BE2C (cell line): Measurements from ENCODE around the gene TEX14.

Experiments used
- DNase-seq: peaks from one replicate; pipeline ENCODE4 v3.0.0-alpha.2; 2020
- H3K27me3 ChIP-seq: fragments of 250-450 bp; sonication (Bioruptor Pico); 2 replicates; pipeline ENCODE4 v1.5.1; 2020; ENCODE audit warnings: mild to moderate bottlenecking
- H3K36me3 ChIP-seq: fragments of 250-450 bp; sonication (Bioruptor Pico); 2 replicates; pipeline ENCODE4 v1.5.1; 2020; ENCODE audit warnings: mild to moderate bottlenecking
- H3K4me1 ChIP-seq: fragments of 250-450 bp; sonication (Bioruptor Pico); 2 replicates; pipeline ENCODE4 v1.5.1; 2020
- H3K4me3 ChIP-seq: 2 replicates; pipeline ENCODE4 v1.5.1; 2011; ENCODE audit warnings: low read depth, low read length
- H3K9me3 ChIP-seq: fragments of 250-450 bp; sonication (Bioruptor Pico); 2 replicates; pipeline ENCODE4 v1.5.1; 2020
- TF ChIP-seq, protein P1 (sequence below): IDR thresholded peaks from 2 replicates; pipeline ENCODE4 v1.5.1; 2012; ENCODE audit warnings: mild to moderate bottlenecking, low read depth, low read length

Gene TEX14

DNA sequence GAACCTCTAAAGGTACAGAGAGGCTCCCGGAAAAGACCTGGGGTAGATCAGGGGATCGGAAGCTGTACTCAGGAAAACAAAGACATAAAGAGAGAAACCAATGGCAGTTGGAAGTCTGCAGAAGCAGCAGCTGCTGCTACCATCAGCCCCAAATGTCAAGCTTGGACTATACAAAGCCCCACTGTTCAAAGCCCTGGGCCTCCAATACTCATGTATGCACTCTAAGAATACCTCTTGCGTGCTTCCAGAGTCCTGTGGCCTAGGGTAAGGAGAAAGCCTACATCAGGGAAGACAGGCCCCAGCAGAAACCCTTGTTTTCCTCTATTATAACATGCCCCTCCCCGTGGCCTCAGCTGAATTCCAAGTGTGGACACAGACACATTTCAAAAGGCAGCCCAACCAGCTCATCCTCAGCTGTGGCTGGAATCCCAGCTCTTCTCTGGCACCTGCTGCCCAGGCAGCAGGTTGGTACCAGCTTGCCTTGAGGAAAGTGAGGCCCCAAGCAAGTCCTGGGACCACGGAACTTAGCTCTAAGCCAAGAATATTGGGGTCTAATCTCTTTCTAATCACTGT is 158.1 kb downstream of the TEX14 start:
- H3K4me1 ChIP-seq = no peaks in the 10 kb centered on the region
- H3K27me3 ChIP-seq = peaks cover 8% of the 10 kb centered on the region
- H3K36me3 ChIP-seq = no peaks in the 10 kb centered on the region
- TF ChIP-seq, protein P1, sequence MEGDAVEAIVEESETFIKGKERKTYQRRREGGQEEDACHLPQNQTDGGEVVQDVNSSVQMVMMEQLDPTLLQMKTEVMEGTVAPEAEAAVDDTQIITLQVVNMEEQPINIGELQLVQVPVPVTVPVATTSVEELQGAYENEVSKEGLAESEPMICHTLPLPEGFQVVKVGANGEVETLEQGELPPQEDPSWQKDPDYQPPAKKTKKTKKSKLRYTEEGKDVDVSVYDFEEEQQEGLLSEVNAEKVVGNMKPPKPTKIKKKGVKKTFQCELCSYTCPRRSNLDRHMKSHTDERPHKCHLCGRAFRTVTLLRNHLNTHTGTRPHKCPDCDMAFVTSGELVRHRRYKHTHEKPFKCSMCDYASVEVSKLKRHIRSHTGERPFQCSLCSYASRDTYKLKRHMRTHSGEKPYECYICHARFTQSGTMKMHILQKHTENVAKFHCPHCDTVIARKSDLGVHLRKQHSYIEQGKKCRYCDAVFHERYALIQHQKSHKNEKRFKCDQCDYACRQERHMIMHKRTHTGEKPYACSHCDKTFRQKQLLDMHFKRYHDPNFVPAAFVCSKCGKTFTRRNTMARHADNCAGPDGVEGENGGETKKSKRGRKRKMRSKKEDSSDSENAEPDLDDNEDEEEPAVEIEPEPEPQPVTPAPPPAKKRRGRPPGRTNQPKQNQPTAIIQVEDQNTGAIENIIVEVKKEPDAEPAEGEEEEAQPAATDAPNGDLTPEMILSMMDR = no peak
- H3K9me3 ChIP-seq = no peaks in the 10 kb centered on the region
- H3K4me3 ChIP-seq = no peak overlapping the region
- no peak for DNase-seq

DNA sequence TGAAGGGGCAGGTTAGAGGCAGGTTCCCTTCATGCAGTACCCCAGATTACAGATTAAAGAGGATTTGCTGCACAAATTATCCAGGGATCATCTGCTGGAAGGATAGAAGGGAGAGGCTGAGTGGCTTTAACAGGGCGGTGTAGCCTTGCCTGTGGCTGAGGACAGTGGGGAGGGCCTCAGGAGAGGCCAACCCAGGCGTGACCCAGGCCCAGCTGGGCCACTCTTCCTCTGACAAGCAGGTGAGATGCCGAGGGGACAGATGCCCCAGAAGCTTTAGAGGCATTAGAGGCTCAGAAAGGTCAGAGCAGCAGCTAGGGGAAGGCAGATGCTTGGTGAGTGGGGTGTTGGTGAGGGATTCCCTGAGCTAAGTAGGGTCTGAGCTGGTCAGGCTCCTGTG is 159.3 kb downstream of the TEX14 start:
- TF ChIP-seq, protein P1 = no peak
- Histone ChIP-seq H3K36me3 (no peaks in the 10 kb centered on the region), H3K4me3 (no peak overlapping the region), H3K9me3 (no peaks in the 10 kb centered on the region), H3K4me1 (no peaks in the 10 kb centered on the region), H3K27me3 (peaks cover 8% of the 10 kb centered on the region)
- no peak for DNase-seq

DNA sequence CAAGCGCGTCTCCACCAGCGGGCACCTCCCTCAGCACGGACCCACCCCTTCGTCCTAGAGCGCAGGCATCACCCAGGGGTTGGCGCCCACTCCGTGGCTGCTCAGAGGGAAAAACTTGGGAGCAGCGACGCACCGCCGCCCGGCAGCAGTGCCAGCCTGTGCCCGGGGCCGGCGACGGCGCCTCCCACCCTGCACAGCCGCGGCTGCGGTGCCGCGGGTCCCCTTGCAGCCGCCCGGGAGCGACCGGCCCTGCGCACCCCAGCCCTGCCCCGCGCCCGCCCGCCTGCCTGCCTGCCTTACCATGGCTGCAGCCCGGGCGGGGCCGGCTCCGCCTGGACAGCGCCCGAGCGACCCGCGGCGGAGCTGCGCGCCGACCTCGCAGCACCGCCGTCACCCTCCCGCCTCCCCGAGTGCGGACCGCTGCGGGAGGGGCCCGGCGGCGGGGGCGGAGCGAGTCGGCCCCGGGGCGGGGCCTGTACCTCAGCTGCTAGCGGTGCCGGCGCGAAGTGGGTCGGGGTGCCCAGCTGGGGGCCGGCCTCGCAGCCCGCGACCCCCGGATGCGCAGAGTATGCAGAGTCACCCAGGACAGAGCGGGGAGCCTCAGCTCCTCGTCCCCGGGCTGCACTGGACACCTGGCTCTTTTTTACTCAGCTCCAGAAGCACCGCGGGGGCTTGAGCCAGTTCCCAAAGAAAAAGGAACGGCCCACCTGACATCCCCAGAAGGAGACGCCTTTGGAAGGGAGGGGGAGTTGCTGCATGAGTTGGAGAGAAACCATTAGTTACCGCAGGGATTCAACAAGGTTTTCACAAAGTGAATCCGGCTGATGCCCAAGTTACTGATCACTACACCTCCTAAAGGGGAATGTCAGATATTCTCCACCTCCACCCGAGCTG is 159.9 kb downstream of the TEX14 start:
- peak; percentile 66 for DNase-seq
- peak overlapping the region; percentile 52 for H3K4me3 ChIP-seq

DNA sequence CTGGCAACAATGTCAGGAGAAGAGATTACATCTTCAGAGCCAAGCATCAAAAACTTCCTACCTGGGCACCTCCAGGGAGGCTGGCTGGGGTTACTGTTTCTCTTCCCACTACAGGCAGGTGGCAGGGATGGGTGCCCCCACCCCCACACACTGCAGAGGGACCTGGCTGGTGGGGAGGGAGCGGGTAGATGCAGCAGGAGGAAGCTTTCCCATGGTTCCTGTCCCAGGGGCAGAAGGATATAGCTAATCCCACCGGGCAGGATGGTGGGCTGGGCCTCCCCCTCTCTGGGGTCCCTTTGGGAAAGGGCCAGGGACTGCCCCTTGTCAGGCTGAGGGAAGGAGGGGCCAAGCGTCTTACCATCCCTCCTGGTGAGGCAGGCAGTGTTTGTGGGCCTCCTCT is 160.7 kb downstream of the TEX14 start:
- H3K4me1 ChIP-seq = no peaks in the 10 kb centered on the region
- peak overlapping the region; percentile 52 for H3K4me3 ChIP-seq

More for the DNA sequence above, 159.9 kb downstream of the TEX14 start:
- Histone ChIP-seq H3K4me1 (no peaks in the 10 kb centered on the region), H3K36me3 (no peaks in the 10 kb centered on the region), H3K9me3 (no peaks in the 10 kb centered on the region), H3K27me3 (peaks cover 8% of the 10 kb centered on the region)
- TF ChIP-seq, protein P1 = no peak

DNA sequence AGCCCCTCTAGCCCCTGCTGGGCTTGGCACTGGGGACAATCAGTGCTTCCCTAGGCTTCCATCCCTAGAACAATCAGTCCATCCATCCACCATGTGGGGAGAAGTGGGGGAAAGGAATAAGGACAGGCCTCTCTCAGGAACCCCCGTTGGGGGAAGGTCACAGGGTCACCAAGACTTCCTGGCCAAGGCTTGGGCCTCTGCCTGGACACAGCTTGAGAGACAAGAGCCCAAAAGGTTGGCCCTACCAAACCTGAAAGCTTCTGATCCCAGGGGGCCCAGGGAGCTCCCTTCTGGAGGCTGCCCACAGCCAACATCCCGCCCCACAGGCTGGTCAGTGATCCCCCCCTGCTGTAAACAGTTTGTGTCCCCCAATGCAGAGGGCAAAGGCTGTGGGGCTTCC is 161.2 kb downstream of the TEX14 start:
- Histone ChIP-seq H3K4me3 (no peak overlapping the region), H3K4me1 (no peaks in the 10 kb centered on the region), H3K36me3 (no peaks in the 10 kb centered on the region), H3K9me3 (no peaks in the 10 kb centered on the region), H3K27me3 (peaks cover 8% of the 10 kb centered on the region)
- no peak for DNase-seq
- TF ChIP-seq, protein P1 = no peak

More for the DNA sequence above, 160.7 kb downstream of the TEX14 start:
- no peak for DNase-seq
- no peaks in the 10 kb centered on the region for H3K36me3 ChIP-seq
- no peaks in the 10 kb centered on the region for H3K9me3 ChIP-seq
- TF ChIP-seq, protein P1 = no peak
- H3K27me3 ChIP-seq = peaks cover 8% of the 10 kb centered on the region

DNA sequence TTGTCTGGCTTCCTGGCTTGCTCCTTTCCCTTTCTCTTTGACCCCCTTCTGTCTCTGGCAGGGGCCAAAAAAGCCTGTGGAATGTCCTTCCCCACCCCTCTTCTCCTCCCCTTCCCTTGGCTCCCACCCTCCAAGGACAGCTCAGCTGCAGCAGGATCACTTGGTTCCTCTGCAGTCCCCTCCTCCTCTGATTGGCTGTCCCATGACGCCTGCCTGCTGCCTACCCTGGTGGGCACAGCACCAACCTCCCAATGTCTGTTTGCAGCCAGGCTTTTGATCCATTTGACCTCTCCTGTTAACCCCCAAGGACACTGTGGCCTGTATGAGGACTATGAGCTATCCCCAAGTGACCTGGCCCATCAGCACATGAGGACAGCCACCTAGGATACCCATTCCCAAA is 162.6 kb downstream of the TEX14 start:
- TF ChIP-seq, protein P1 = no peak
- no peaks in the 10 kb centered on the region for H3K4me1 ChIP-seq
- H3K36me3 ChIP-seq = no peaks in the 10 kb centered on the region
- H3K9me3 ChIP-seq = no peaks in the 10 kb centered on the region
- no peak for DNase-seq
- H3K4me3 ChIP-seq = no peak overlapping the region
- peaks cover 8% of the 10 kb centered on the region for H3K27me3 ChIP-seq
